SK-N-SH (cell line): ENCODE results near the gene PNCK.

Experiments used
- CHD2 ChIP-seq: fragments of 150-350 bp; IDR thresholded peaks from 2 replicates; pipeline ENCODE4 v1.6.1; 2018; ENCODE audit warnings: low read length; ENCODE audit not compliant: partially characterized antibody
- CTCF ChIP-seq: fragments of 200-600 bp; sonication (generic); IDR thresholded peaks from 2 replicates; pipeline ENCODE4 v1.6.1; 2017; ENCODE audit warnings: antibody characterized with exemption, mild to moderate bottlenecking, moderate library complexity
- EP300 ChIP-seq, 2 experiments: IDR thresholded peaks; 2 replicates each; pipeline versions ENCODE4 v1.4.0 to v1.6.1; 2012; ENCODE audit warnings: borderline replicate concordance in 1 of 2, low read depth in 1 of 2, low read length in 1 of 2
- GABPA ChIP-seq: IDR thresholded peaks from 2 replicates; pipeline ENCODE4 v1.4.0; 2012; ENCODE audit warnings: low read depth, mild to moderate bottlenecking
- POLR2AphosphoS5 ChIP-seq: IDR thresholded peaks from 2 replicates; pipeline ENCODE4 v1.6.1; 2012; ENCODE audit warnings: low read depth, low read length
- RCOR1 ChIP-seq: fragments of 150-350 bp; IDR thresholded peaks from 2 replicates; pipeline ENCODE4 v1.6.1; 2017; ENCODE audit warnings: antibody characterized with exemption, low read length
- REST ChIP-seq: IDR thresholded peaks from 2 replicates; pipeline ENCODE4 v1.6.1; 2012; ENCODE audit warnings: mild to moderate bottlenecking, low read depth, low read length, moderate library complexity
- RFX5 ChIP-seq: IDR thresholded peaks from 2 replicates; pipeline ENCODE4 v1.6.1; 2012; ENCODE audit warnings: mild to moderate bottlenecking, improper control_type of control experiment, low read length
- SMC3 ChIP-seq: IDR thresholded peaks from 2 replicates; pipeline ENCODE4 v1.6.1; 2012; ENCODE audit warnings: low read depth, low read length, improper control_type of control experiment
- TAF1 ChIP-seq: IDR thresholded peaks from 2 replicates; pipeline ENCODE4 v1.6.1; 2012; ENCODE audit warnings: low read depth, mild to moderate bottlenecking, low read length, moderate library complexity, borderline replicate concordance
- TCF12 ChIP-seq: IDR thresholded peaks from 2 replicates; pipeline ENCODE4 v1.4.0; 2012
- USF1 ChIP-seq: IDR thresholded peaks from 2 replicates; pipeline ENCODE4 v1.4.0; 2012; ENCODE audit warnings: low read depth, borderline replicate concordance
- USF2 ChIP-seq: fragments of 150-350 bp; IDR thresholded peaks from 2 replicates; pipeline ENCODE4 v1.6.1; 2017; ENCODE audit warnings: antibody characterized with exemption, low read length, low read depth, borderline replicate concordance
- YY1 ChIP-seq: IDR thresholded peaks from 2 replicates; pipeline ENCODE4 v1.4.0; 2012; ENCODE audit warnings: low read depth, mild to moderate bottlenecking

- TF ChIP-seq CTCF (no peak), CHD2 (no peak), RFX5 (no peak), EP300 (IDR thresholded peaks at IDR 0.05; ENCODE audit: borderline replicate concordance in 1 of 2, low read depth in 1 of 2, low read length in 1 of 2) (no peak), TCF12 (no peak), USF1 (no peak), POLR2AphosphoS5 (no peak), TAF1 (no peak), GABPA (no peak), RCOR1 (no peak), YY1 (no peak), SMC3 (no peak), USF2 (no peak), REST (no peak)
Observed at GRCh38 chrX:153700376-153700945, 26.8 kb upstream of the PNCK start.
